GM12878 (cell line): ENCODE results near the gene TRRAP. TPM values are rescaled to one million over a fixed set of nuclear protein-coding genes. Genes with fewer than 3 reads are reported as not detected.

Experiments used
- ATAC-seq: fragments of 200-7000 bp; cut with Tn5 transposase; 3 replicates; pipeline ENCODE4 v1.9.1; 2020; ENCODE audit warnings: mild to moderate bottlenecking, moderate library complexity
- BruUV-seq: library from RNA; stranded (reverse); fragments of 400-500 nt; replicated peaks from 2 replicates; lab custom pipeline; 2021; lab: Mats Ljungman, UMichigan
- CTCF ChIA-PET: fragments of 300-600 bp; sonication (Branson Sonifier 250); formaldehyde crosslinking; extraction: SDS; loops from one replicate; lab custom pipeline; 2021; ENCODE audit warnings: inconsistent platforms; lab: Yijun Ruan, JAX
- POLR2A ChIA-PET: fragments of 350-600 bp; formaldehyde crosslinking; extraction: SDS; loops from one replicate; lab custom pipeline; 2021; ENCODE audit warnings: inconsistent platforms; lab: Charles Lee
- RAD21 ChIA-PET: fragments of 300-600 bp; sonication (Branson Sonifier 250); formaldehyde crosslinking; loops from one replicate; lab custom pipeline; 2023; ENCODE audit warnings: antibody characterized with exemption; ENCODE audit not compliant: unreplicated experiment; lab: Charles Lee
- SMC1A ChIA-PET: fragments of 300-600 bp; sonication (Branson Sonifier 250); formaldehyde crosslinking; loops from one replicate; lab custom pipeline; 2023; ENCODE audit not compliant: unreplicated experiment, uncharacterized antibody; lab: Charles Lee
- DNase-seq: peaks from one replicate; pipeline ENCODE4 v3.0.0-alpha.2; 2011; ENCODE audit warnings: low read depth, low spot score
- FAIRE-seq: peaks from 3 replicates; lab custom pipeline; 2011; peaks lifted over from hg19 to GRCh38; lab: Jason Lieb, UNC
- H2AFZ ChIP-seq: 2 replicates; pipeline ENCODE4 v1.6.0; 2011; ENCODE audit warnings: low read depth, low read length, control low read depth; ENCODE audit not compliant: control insufficient read depth
- H3K27ac ChIP-seq: 2 replicates; pipeline ENCODE4 v1.5.1; 2011; ENCODE audit warnings: control low read depth; ENCODE audit not compliant: control insufficient read depth, insufficient read depth
- H3K27me3 ChIP-seq, 2 experiments: replicated peaks in 1 of 2; 2 replicates each; pipeline versions ENCODE4 v1.6.0 to v1.6.1; 2011; ENCODE audit warnings: low read length in 1 of 2; ENCODE audit not compliant: control insufficient read depth in 2 of 2, insufficient read depth in 2 of 2
- H3K36me3 ChIP-seq, 2 experiments: 2 replicates each; pipeline ENCODE4 v1.5.1; 2011; ENCODE audit warnings: low read length in 1 of 2; ENCODE audit not compliant: control insufficient read depth in 2 of 2, insufficient read depth in 2 of 2
- H3K4me1 ChIP-seq: 2 replicates; pipeline ENCODE4 v1.6.1; 2011; ENCODE audit warnings: mild to moderate bottlenecking, low read length, moderate library complexity, mixed read lengths; ENCODE audit not compliant: control insufficient read depth, insufficient read depth
- H3K4me2 ChIP-seq: 2 replicates; pipeline ENCODE4 v1.6.0; 2011; ENCODE audit warnings: control low read depth; ENCODE audit not compliant: control insufficient read depth, insufficient read depth
- H3K4me3 ChIP-seq: fragments of 200-600 bp; sonication (generic); 2 replicates; pipeline ENCODE4 v1.5.1; 2016
- H3K79me2 ChIP-seq: 2 replicates; pipeline ENCODE4 v1.6.0; 2011; ENCODE audit warnings: low read length; ENCODE audit not compliant: control insufficient read depth, insufficient read depth
- H3K9ac ChIP-seq: 2 replicates; pipeline ENCODE4 v1.8.0; 2011; ENCODE audit warnings: low read length, control low read depth, mixed read lengths; ENCODE audit not compliant: control insufficient read depth, insufficient read depth
- H3K9me3 ChIP-seq: replicated peaks from 3 replicates; pipeline ENCODE4 v1.5.1; 2011; ENCODE audit warnings: mild to moderate bottlenecking, low read length; ENCODE audit not compliant: control insufficient read depth, insufficient read depth
- H4K20me1 ChIP-seq: 2 replicates; pipeline ENCODE4 v1.6.0; 2011; ENCODE audit not compliant: control insufficient read depth, insufficient read depth
- ATF3 ChIP-seq: IDR thresholded peaks from 2 replicates; pipeline ENCODE4 v1.6.1; 2011; ENCODE audit warnings: low read depth, mild to moderate bottlenecking, low read length, moderate library complexity, borderline replicate concordance; ENCODE audit errors: extremely low read depth
- FOXK2 ChIP-seq: fragments of 450-650 bp; IDR thresholded peaks from 2 replicates; pipeline ENCODE4 v1.6.1; 2017; ENCODE audit warnings: mild to moderate bottlenecking, moderate library complexity
- GATAD2B ChIP-seq: fragments of 450-650 bp; conservative IDR thresholded peaks from 2 replicates; pipeline ENCODE4 v1.6.1; 2017; ENCODE audit warnings: low read depth, mild to moderate bottlenecking, moderate library complexity
- HDAC6 ChIP-seq: fragments of 200-600 bp; sonication (generic); IDR thresholded peaks from one replicate; pipeline ENCODE4 v1.8.0; 2017; ENCODE audit warnings: antibody characterized with exemption; ENCODE audit not compliant: unreplicated experiment
- HSF1 ChIP-seq: fragments of 150-350 bp; IDR thresholded peaks from 2 replicates; pipeline ENCODE4 v1.6.1; 2014; ENCODE audit warnings: mild to moderate bottlenecking, low read depth, low read length
- PAX8 ChIP-seq: fragments of 450-650 bp; IDR thresholded peaks from 2 replicates; pipeline ENCODE4 v1.6.1; 2017; ENCODE audit warnings: mild to moderate bottlenecking, moderate library complexity
- RAD21 ChIP-seq: IDR thresholded peaks from 2 replicates; pipeline ENCODE4 v1.6.1; 2011; ENCODE audit warnings: mild to moderate bottlenecking, low read depth, low read length, moderate library complexity; ENCODE audit not compliant: insufficient read depth
- SPI1 ChIP-seq: IDR thresholded peaks from 2 replicates; pipeline ENCODE4 v1.6.1; 2011; ENCODE audit warnings: low read depth, mild to moderate bottlenecking, low read length, moderate library complexity, borderline replicate concordance; ENCODE audit not compliant: insufficient read depth
- USF2 ChIP-seq: IDR thresholded peaks from 2 replicates; pipeline ENCODE4 v1.6.1; 2011; ENCODE audit warnings: low read depth, low read length, improper control_type of control experiment, borderline replicate concordance
- WRNIP1 ChIP-seq: IDR thresholded peaks from 2 replicates; pipeline ENCODE4 v1.6.1; 2011; ENCODE audit warnings: low read depth, low read length, improper control_type of control experiment, borderline replicate concordance
- ZBTB4 ChIP-seq: fragments of 450-650 bp; formaldehyde crosslinking; IDR thresholded peaks from 2 replicates; pipeline ENCODE4 v1.4.0; 2022; ENCODE audit warnings: mild to moderate bottlenecking, moderate library complexity
- ZNF687 ChIP-seq: fragments of 450-650 bp; IDR thresholded peaks from 2 replicates; pipeline ENCODE4 v1.6.1; 2017; ENCODE audit warnings: mild to moderate bottlenecking, moderate library complexity
- WGBS: methylation state at CpG from one replicate; pipeline ENCODE4 v1.1.6; 2016; ENCODE audit warnings: low lambda C conversion rate; ENCODE audit not compliant: insufficient replicate concordance, insufficient coverage; ENCODE audit errors: missing lambda C conversion rate; 5-methylcytosine and 5-hydroxymethylcytosine counted together
- in situ Hi-C: fragments of 300-500 bp; cut with MboI; formaldehyde crosslinking; loops from 9 replicates; pipeline ENCODE4 v1.14.3; 2018; ENCODE audit warnings: mixed read lengths
- intact Hi-C: fragments of 100-400 bp; cut with micrococcal nuclease; formaldehyde crosslinking; loops from one replicate; pipeline ENCODE4 v1.14.2; 2022; ENCODE audit not compliant: unreplicated experiment
- polyA plus RNA-seq, 11 experiments: library from polyadenylated mRNA; depleted of rRNA in 4 of 11; unstranded in 6 of 11; stranded (reverse) in 5 of 11; fragments of >200 nt; fragmentation: Nextera tagmentation in 4 of 11; fragmentation: Illumina TruSeq in 1 of 11; extraction: Ambion mirVana in 4 of 11; extraction: Trizol in 1 of 11; gene quantifications; 1 replicate in 1 of 11; 2 replicates in 10 of 11; pipeline versions ENCODE4 v1.2.1 to v1.2.3, GENCODE V29; 2011 to 2016; ENCODE audit warnings: inconsistent platforms in 2 of 11, missing spikeins in 2 of 11, low read depth in 1 of 11
- total RNA-seq, 4 experiments: library from RNA; depleted of rRNA in 3 of 4; stranded (reverse); fragments of >200 nt in 3 of 4; fragmentation: Illumina TruSeq in 1 of 4; extraction: Trizol in 1 of 4; gene quantifications; 2 replicates each; pipeline versions ENCODE4 v1.2.1 to v1.2.3, GENCODE V29; 2013 to 2021

Gene TRRAP
- total and polyA plus RNA-seq, 10 of the 15 experiments (the other 5 are each of a cell fraction or from before 2014, with no cell fraction given), result 1.1 to 39.3 (median 8.5) TPM

GRCh38 chr7:98970016-98970615, 91.8 kb downstream of the TRRAP start:
- H3K4me1 ChIP-seq, result no peaks in the 10 kb centered on the region
- H3K4me2 ChIP-seq, result no peak overlapping the region
- RAD21 ChIA-PET, result no interaction called here
- no peak overlapping the region for H3K4me3 ChIP-seq
- 97% methylated on average over 24 of the region's 24 CpGs for WGBS
- POLR2A ChIA-PET, result no interaction called here
- intact Hi-C loops, result no loop called here
- H3K36me3 ChIP-seq, result peaks cover 26 to 33% of the 10 kb centered on the region in 2 experiments
- CTCF ChIA-PET, result no interaction called here
- FAIRE-seq, result no peak
- TF ChIP-seq RAD21 (no peak), USF2 (no peak), ZNF687 (no peak), FOXK2 (no peak), HDAC6 (no peak), WRNIP1 (no peak), GATAD2B (no peak), HSF1 (no peak), ZBTB4 (CRISPR knock-in tag) (no peak), PAX8 (no peak), SPI1 (no peak), ATF3 (no peak)
- no TSS peak for BruUV-seq
- H3K27ac ChIP-seq, result no peak overlapping the region
- H4K20me1 ChIP-seq, result no peaks in the 10 kb centered on the region
- in situ Hi-C loops, result no loop called here
- no peak overlapping the region for H2AFZ ChIP-seq
- DNase-seq, result no peak
- SMC1A ChIA-PET, result no interaction called here
- H3K9me3 ChIP-seq, result no peaks in the 10 kb centered on the region
- H3K79me2 ChIP-seq, result no peaks in the 10 kb centered on the region
- no peaks in the 10 kb centered on the region for H3K27me3 ChIP-seq
- no peak overlapping the region for H3K9ac ChIP-seq
- ATAC-seq, result no peak
